ENCODE measurements around the gene MYOM3. TPM values are rescaled to one million over a fixed set of nuclear protein-coding genes. Genes with fewer than 3 reads are reported as not detected.

Gene MYOM3
- total and polyA plus RNA-seq, 2 of the 13 experiments (the other 11 are each of a cell fraction or from before 2014, with no cell fraction given) = 5.8 to 15.3 TPM

- TF ChIP-seq, protein P1, sequence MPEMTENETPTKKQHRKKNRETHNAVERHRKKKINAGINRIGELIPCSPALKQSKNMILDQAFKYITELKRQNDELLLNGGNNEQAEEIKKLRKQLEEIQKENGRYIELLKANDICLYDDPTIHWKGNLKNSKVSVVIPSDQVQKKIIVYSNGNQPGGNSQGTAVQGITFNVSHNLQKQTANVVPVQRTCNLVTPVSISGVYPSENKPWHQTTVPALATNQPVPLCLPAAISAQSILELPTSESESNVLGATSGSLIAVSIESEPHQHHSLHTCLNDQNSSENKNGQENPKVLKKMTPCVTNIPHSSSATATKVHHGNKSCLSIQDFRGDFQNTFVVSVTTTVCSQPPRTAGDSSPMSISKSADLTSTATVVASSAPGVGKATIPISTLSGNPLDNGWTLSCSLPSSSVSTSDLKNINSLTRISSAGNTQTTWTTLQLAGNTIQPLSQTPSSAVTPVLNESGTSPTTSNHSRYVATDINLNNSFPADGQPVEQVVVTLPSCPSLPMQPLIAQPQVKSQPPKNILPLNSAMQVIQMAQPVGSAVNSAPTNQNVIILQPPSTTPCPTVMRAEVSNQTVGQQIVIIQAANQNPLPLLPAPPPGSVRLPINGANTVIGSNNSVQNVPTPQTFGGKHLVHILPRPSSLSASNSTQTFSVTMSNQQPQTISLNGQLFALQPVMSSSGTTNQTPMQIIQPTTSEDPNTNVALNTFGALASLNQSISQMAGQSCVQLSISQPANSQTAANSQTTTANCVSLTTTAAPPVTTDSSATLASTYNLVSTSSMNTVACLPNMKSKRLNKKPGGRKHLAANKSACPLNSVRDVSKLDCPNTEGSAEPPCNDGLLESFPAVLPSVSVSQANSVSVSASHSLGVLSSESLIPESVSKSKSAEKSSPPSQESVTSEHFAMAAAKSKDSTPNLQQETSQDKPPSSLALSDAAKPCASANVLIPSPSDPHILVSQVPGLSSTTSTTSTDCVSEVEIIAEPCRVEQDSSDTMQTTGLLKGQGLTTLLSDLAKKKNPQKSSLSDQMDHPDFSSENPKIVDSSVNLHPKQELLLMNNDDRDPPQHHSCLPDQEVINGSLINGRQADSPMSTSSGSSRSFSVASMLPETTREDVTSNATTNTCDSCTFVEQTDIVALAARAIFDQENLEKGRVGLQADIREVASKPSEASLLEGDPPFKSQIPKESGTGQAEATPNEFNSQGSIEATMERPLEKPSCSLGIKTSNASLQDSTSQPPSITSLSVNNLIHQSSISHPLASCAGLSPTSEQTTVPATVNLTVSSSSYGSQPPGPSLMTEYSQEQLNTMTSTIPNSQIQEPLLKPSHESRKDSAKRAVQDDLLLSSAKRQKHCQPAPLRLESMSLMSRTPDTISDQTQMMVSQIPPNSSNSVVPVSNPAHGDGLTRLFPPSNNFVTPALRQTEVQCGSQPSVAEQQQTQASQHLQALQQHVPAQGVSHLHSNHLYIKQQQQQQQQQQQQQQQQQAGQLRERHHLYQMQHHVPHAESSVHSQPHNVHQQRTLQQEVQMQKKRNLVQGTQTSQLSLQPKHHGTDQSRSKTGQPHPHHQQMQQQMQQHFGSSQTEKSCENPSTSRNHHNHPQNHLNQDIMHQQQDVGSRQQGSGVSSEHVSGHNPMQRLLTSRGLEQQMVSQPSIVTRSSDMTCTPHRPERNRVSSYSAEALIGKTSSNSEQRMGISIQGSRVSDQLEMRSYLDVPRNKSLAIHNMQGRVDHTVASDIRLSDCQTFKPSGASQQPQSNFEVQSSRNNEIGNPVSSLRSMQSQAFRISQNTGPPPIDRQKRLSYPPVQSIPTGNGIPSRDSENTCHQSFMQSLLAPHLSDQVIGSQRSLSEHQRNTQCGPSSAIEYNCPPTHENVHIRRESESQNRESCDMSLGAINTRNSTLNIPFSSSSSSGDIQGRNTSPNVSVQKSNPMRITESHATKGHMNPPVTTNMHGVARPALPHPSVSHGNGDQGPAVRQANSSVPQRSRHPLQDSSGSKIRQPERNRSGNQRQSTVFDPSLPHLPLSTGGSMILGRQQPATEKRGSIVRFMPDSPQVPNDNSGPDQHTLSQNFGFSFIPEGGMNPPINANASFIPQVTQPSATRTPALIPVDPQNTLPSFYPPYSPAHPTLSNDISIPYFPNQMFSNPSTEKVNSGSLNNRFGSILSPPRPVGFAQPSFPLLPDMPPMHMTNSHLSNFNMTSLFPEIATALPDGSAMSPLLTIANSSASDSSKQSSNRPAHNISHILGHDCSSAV (CRISPR knock-in tag; IDR thresholded peaks at IDR 0.05; ENCODE audit: borderline replicate concordance) = no peak
- TF ChIP-seq ZBTB21 (CRISPR knock-in tag; IDR thresholded peaks at IDR 0.05) = no peak; the same call in 1 of the 2 replicates
- TF ChIP-seq ZBTB46 (CRISPR knock-in tag; IDR thresholded peaks at IDR 0.05; ENCODE audit: borderline replicate concordance) = peak; percentile 90; the same call in 1 of the 2 replicates
- TF ChIP-seq IRF1 (CRISPR knock-in tag; IDR thresholded peaks at IDR 0.05; ENCODE audit: low read depth) = no peak
- no peak for TF ChIP-seq AFF4 (CRISPR knock-in tag; IDR thresholded peaks at IDR 0.05)
- no peak for TF ChIP-seq ZNF235 (CRISPR knock-in tag; IDR thresholded peaks at IDR 0.05; ENCODE audit: borderline replicate concordance)
- TF ChIP-seq PAXIP1 (CRISPR knock-in tag; conservative IDR thresholded peaks at IDR 0.05) = peak; percentile 88
- TF ChIP-seq ZNF292 (CRISPR knock-in tag; IDR thresholded peaks at IDR 0.05; ENCODE audit: borderline replicate concordance, low read depth) = peak; percentile 72
These were observed 3.4 kb downstream of the MYOM3 start (continued) for GRCh38 chr1:24108334-24109165.

All from HepG2 (cell line).